SK-N-MC (cell line): ENCODE measurements around the gene AADACL3.

Experiments used
- DNase-seq: peaks from one replicate; pipeline ENCODE4 v3.0.0-alpha.2; 2011; ENCODE audit warnings: low read depth, low spot score
- H3K27ac ChIP-seq: fragments of 200-600 bp; sonication (generic); 2 replicates; pipeline ENCODE4 v1.5.1; 2016; ENCODE audit warnings: mixed run types
- H3K36me3 ChIP-seq: fragments of 200-600 bp; sonication (generic); 2 replicates; pipeline ENCODE4 v1.6.1; 2017; ENCODE audit warnings: antibody characterized with exemption, low read length, mixed read lengths; ENCODE audit not compliant: insufficient read depth
- H3K4me3 ChIP-seq: fragments of 200-600 bp; sonication (generic); 2 replicates; pipeline ENCODE4 v1.5.1; 2016
- H3K9ac ChIP-seq: fragments of 200-600 bp; sonication (generic); 2 replicates; pipeline ENCODE4 v1.8.0; 2017; ENCODE audit warnings: mixed run types, mixed read lengths; ENCODE audit not compliant: insufficient read length
- H3K9me3 ChIP-seq: fragments of 200-600 bp; sonication (generic); 2 replicates; pipeline ENCODE4 v1.6.1; 2017; ENCODE audit warnings: low read depth, mild to moderate bottlenecking, antibody characterized with exemption, low read length, moderate library complexity, mixed read lengths
- EZH2 ChIP-seq: fragments of 200-600 bp; sonication (generic); IDR thresholded peaks from one replicate; pipeline ENCODE4 v1.6.1; 2017; ENCODE audit warnings: antibody characterized with exemption
- FOXP2 ChIP-seq: optimal IDR thresholded peaks from 2 replicates; pipeline ENCODE3; 2011; ENCODE audit warnings: mild to moderate bottlenecking, moderate library complexity; ENCODE audit not compliant: insufficient read depth; ENCODE audit errors: extremely low read length, control extremely low read depth
- POLR2AphosphoS5 ChIP-seq: IDR thresholded peaks from 2 replicates; pipeline ENCODE4 v1.6.1; 2012; ENCODE audit warnings: mild to moderate bottlenecking, low read depth, low read length, borderline replicate concordance

Gene AADACL3

GRCh38 chr1:12764016-12764415, 48.1 kb downstream of the AADACL3 start:
- TF ChIP-seq EZH2: no peak
- H3K4me3 ChIP-seq: no peak overlapping the region
- no peak overlapping the region for H3K27ac ChIP-seq
- DNase-seq: no peak
- H3K36me3 ChIP-seq: no peaks in the 10 kb centered on the region
- no peak overlapping the region for H3K9ac ChIP-seq
- no peaks in the 10 kb centered on the region for H3K9me3 ChIP-seq

GRCh38 chr1:12769031-12769430, 53.1 kb downstream of the AADACL3 start:
- H3K4me3 ChIP-seq: no peak overlapping the region
- no peak overlapping the region for H3K9ac ChIP-seq
- TF ChIP-seq EZH2 (no peak), FOXP2 (no peak), POLR2AphosphoS5 (no peak)
- no peaks in the 10 kb centered on the region for H3K9me3 ChIP-seq
- no peak overlapping the region for H3K27ac ChIP-seq
- no peak for DNase-seq
- no peaks in the 10 kb centered on the region for H3K36me3 ChIP-seq

DNA sequence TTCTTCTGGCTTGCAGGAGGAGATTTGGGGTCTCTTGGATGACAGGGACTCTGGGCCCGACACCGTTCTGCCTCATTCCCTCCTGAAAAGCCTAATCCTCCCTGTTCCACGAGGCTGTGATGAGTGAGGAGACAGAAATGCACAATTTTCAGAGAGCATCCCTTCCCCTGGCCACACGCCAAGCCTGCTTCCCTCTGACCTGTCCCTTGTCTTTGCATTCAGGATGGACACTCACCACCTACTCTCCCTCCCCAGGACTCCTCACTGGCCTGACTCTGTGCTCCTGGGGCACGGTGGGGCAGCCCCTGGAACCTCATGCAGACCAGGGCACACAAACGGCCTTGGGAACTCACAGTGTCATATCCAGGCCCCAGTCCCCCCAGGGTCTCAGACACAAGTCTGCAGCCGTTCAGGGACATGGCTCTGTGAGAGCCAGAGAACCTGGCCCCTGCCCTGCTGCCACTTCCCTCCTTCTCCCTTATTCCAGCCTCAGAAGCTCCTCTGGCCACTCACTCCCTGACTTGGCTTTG, 54.1 kb downstream of the AADACL3 start:
- DNase-seq: no peak
- no peaks in the 10 kb centered on the region for H3K36me3 ChIP-seq
- no peak overlapping the region for H3K9ac ChIP-seq
- TF ChIP-seq FOXP2: no peak
- H3K9me3 ChIP-seq: no peaks in the 10 kb centered on the region
- no peak overlapping the region for H3K27ac ChIP-seq
- H3K4me3 ChIP-seq: no peak overlapping the region

DNA sequence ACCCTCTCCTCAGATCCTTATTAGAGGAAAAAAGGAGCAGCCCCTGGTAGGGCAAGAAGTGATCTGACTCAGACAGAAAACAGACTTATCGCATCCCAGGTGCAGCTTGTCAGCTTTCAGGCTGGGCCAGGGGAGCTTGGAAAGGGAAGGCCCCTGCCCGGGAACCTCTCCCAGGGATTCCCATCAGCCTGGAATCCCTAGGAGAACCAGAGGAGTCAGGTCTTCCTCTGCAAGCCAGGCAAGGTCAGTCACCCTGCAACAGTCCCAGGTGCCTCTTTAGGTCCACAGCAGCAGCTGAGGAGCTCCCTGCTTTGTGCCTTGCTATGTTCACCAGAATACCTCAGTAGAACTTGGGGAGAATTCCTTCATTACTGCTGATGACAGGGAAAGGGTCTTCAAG, 54.7 kb downstream of the AADACL3 start:
- Histone ChIP-seq H3K27ac (no peak overlapping the region), H3K9ac (no peak overlapping the region), H3K9me3 (no peaks in the 10 kb centered on the region), H3K36me3 (no peaks in the 10 kb centered on the region), H3K4me3 (no peak overlapping the region)
- no peak for DNase-seq
- TF ChIP-seq FOXP2 (no peak), EZH2 (no peak)

- Histone ChIP-seq H3K4me3 (no peak overlapping the region), H3K36me3 (no peaks in the 10 kb centered on the region), H3K9ac (no peak overlapping the region), H3K9me3 (no peaks in the 10 kb centered on the region), H3K27ac (no peak overlapping the region)
- TF ChIP-seq EZH2: no peak
- TF ChIP-seq POLR2AphosphoS5: no peak
- TF ChIP-seq FOXP2: no peak
- DNase-seq: no peak
Measured at GRCh38 chr1:12771186-12771585, 55.3 kb downstream of the AADACL3 start.

GRCh38 chr1:12772520-12772919, 56.6 kb downstream of the AADACL3 start:
- DNase-seq: no peak
- TF ChIP-seq POLR2AphosphoS5: no peak
- TF ChIP-seq EZH2: no peak
- TF ChIP-seq FOXP2: no peak
- H3K9me3 ChIP-seq: no peaks in the 10 kb centered on the region
- H3K27ac ChIP-seq: no peak overlapping the region
- no peak overlapping the region for H3K4me3 ChIP-seq
- H3K9ac ChIP-seq: no peak overlapping the region
- no peaks in the 10 kb centered on the region for H3K36me3 ChIP-seq

GRCh38 chr1:12773438-12773837, 57.5 kb downstream of the AADACL3 start, which contains the start of gene PRAMEF12:
Gene PRAMEF12 (plus strand): TSS chr1:12773738. CDS start chr1:12774868, 1,130 bp downstream.
- Histone ChIP-seq H3K9ac (no peak within 1 kb of the TSS), H3K9me3 (no peaks in the 10 kb centered on the region), H3K27ac (no peak within 1 kb of the TSS), H3K36me3 (no peaks in the 10 kb centered on the region), H3K4me3 (no peak within 1 kb of the TSS)
- TF ChIP-seq EZH2: no peak
- no peak for TF ChIP-seq POLR2AphosphoS5
- TF ChIP-seq FOXP2: no peak
- no peak for DNase-seq

DNA sequence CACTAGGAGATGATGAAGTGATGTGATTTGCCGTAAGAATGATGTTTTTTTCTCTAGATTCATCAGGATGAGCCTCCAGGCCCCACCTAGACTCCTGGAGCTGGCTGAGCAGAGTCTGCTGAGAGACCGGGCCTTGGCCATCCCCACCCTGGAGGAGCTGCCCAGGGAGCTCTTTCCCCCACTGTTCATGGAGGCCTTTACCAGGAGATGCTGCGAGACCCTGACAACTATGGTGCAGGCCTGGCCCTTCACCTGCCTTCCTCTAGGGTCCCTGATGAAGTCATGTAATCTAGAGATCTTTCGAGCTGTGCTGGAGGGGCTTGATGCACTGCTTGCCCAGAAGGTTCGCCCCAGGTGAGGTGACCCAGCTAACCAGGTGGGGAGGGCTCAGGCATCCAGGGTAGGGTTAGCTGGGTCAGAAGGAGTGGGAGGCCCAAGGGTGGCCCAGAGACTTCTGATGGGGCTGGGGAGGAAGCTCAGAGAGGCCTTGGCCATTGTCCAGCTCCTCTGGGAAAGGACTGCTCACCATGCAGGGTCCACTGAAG, 59.0 kb downstream of the AADACL3 start:
- no peaks in the 10 kb centered on the region for H3K9me3 ChIP-seq
- no peak overlapping the region for H3K27ac ChIP-seq
- TF ChIP-seq FOXP2 (no peak), EZH2 (no peak), POLR2AphosphoS5 (no peak)
- no peak overlapping the region for H3K9ac ChIP-seq
- H3K4me3 ChIP-seq: no peak overlapping the region
- DNase-seq: no peak
- H3K36me3 ChIP-seq: no peaks in the 10 kb centered on the region

- H3K9me3 ChIP-seq: no peaks in the 10 kb centered on the region
- no peak overlapping the region for H3K9ac ChIP-seq
- no peak for TF ChIP-seq EZH2
- TF ChIP-seq POLR2AphosphoS5: no peak
- TF ChIP-seq FOXP2: no peak
- no peaks in the 10 kb centered on the region for H3K36me3 ChIP-seq
- H3K4me3 ChIP-seq: no peak overlapping the region
- no peak for DNase-seq
- no peak overlapping the region for H3K27ac ChIP-seq
Measured at GRCh38 chr1:12775443-12775842, 59.5 kb downstream of the AADACL3 start.
